ENCODE results near the gene OTOR. TPM values are rescaled to one million over a fixed set of nuclear protein-coding genes. Genes with fewer than 3 reads are reported as not detected.

OTOR gene
- total and polyA plus RNA-seq, 2 donors (not counting 3 experiments of a cell fraction or from before 2014, with no cell fraction given), result not detected

DNA sequence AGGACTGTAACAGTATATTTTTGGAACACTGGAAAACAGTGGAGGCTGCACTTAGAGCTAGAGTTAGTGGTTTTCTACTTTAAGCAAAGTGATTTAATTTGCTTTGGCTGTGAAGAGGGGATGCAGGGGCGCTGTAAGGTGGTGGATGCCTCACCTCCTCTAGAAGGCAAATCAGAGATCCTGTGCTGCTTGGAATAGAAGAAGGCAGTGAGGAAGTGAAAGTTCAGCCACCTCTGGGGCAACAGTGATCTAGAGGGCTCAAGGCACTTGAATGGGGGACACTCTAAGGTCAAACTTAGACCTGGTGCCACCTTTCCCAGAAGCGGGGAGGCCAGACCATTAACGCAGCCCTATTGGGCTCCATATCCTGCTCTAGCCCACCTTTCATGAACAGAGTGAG, 37.4 kb upstream of the OTOR start:
- H3K9me1 ChIP-seq (replicated peaks; ENCODE audit: control insufficient read depth, extremely low read depth, insufficient read depth, low read length), result no peaks in the 10 kb centered on the region
- no peaks in the 10 kb centered on the region for H4K20me1 ChIP-seq (replicated peaks; ENCODE audit: control insufficient read depth, extremely low read depth, insufficient read depth, low read length)
- H3K9ac ChIP-seq (replicated peaks; ENCODE audit: extremely low read depth, insufficient read depth, low read length), result no peak overlapping the region
- H3K27me3 ChIP-seq (ENCODE audit: control insufficient read depth in 2 of 2, insufficient read depth in 2 of 2, low read length in 2 of 2), result peaks cover 0 to 1% of the 10 kb centered on the region in 2 experiments
- intact Hi-C loops (cut with micrococcal nuclease), result no loop called here
- dilution Hi-C loops (cut with MboI; ENCODE audit: extremely low pct_ligation_motif_present, low sequenced_read_pairs), result no loop called here
- no TSS peak for BruUV-seq (replicated peaks)
- H3K79me2 ChIP-seq (ENCODE audit: control insufficient read depth, insufficient read depth, low read length), result no peaks in the 10 kb centered on the region
- no peak overlapping the region for H2AFZ ChIP-seq (ENCODE audit: low read depth, low read length)
- H3K9me3 ChIP-seq (replicated peaks; ENCODE audit: control insufficient read depth, insufficient read depth, low read length), result no peaks in the 10 kb centered on the region
- DNase-seq (ENCODE audit: low read depth, low spot score) (no peak), FAIRE-seq (no peak)
- no peak overlapping the region for H3K27ac ChIP-seq (ENCODE audit: insufficient read depth, low read depth, low read length)
- H3K4me2 ChIP-seq (ENCODE audit: insufficient read depth, low read length), result no peak overlapping the region
- no peaks in the 10 kb centered on the region for H3K4me1 ChIP-seq (ENCODE audit: control insufficient read depth, extremely low read depth, insufficient read depth, low read length)
- no peak overlapping the region for H3K4me3 ChIP-seq (replicated peaks in 1 of 3; ENCODE audit: insufficient read depth in 1 of 3, low read depth in 1 of 3, low read length in 3 of 3)
- ChIA-PET CTCF (no interaction called here), POLR2A (no interaction called here)
- H3K36me3 ChIP-seq (ENCODE audit: control insufficient read depth in 2 of 2, extremely low read depth in 1 of 2, insufficient read depth in 2 of 2, low read length in 2 of 2), result no peaks in the 10 kb centered on the region
- TF ChIP-seq JUN (IDR thresholded peaks at IDR 0.05; ENCODE audit: borderline replicate concordance, insufficient read depth, insufficient read length, low read depth) (no peak), EZH2 (IDR thresholded peaks at IDR 0.05; ENCODE audit: borderline replicate concordance, low read depth, low read length, severe bottlenecking) (no peak), POLR2A (IDR thresholded peaks at IDR 0.05; ENCODE audit: low read depth, low read length) (no peak), GATA2 (IDR thresholded peaks at IDR 0.05; ENCODE audit: insufficient read depth, insufficient read length, low read depth, low read length) (no peak), FOS (IDR thresholded peaks at IDR 0.05; ENCODE audit: borderline replicate concordance, insufficient read depth, low read length) (no peak), MYC (IDR thresholded peaks at IDR 0.05; ENCODE audit: low read depth, low read length) (no peak), POLR2AphosphoS5 (IDR thresholded peaks at IDR 0.05; ENCODE audit: insufficient read depth, low read depth, low read length) (no peak)
- TF ChIP-seq, protein P1, sequence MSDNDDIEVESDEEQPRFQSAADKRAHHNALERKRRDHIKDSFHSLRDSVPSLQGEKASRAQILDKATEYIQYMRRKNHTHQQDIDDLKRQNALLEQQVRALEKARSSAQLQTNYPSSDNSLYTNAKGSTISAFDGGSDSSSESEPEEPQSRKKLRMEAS (IDR thresholded peaks at IDR 0.05; ENCODE audit: insufficient read depth, insufficient read length), result no peak
- TF ChIP-seq, protein P2, sequence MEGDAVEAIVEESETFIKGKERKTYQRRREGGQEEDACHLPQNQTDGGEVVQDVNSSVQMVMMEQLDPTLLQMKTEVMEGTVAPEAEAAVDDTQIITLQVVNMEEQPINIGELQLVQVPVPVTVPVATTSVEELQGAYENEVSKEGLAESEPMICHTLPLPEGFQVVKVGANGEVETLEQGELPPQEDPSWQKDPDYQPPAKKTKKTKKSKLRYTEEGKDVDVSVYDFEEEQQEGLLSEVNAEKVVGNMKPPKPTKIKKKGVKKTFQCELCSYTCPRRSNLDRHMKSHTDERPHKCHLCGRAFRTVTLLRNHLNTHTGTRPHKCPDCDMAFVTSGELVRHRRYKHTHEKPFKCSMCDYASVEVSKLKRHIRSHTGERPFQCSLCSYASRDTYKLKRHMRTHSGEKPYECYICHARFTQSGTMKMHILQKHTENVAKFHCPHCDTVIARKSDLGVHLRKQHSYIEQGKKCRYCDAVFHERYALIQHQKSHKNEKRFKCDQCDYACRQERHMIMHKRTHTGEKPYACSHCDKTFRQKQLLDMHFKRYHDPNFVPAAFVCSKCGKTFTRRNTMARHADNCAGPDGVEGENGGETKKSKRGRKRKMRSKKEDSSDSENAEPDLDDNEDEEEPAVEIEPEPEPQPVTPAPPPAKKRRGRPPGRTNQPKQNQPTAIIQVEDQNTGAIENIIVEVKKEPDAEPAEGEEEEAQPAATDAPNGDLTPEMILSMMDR (IDR thresholded peaks at IDR 0.05; ENCODE audit: extremely low read depth in 1 of 2, insufficient read depth in 1 of 2, low read depth in 1 of 2, low read length in 2 of 2), result no peak
